Measurements from ENCODE around the gene CEP250.

The CEP250 gene

DNA sequence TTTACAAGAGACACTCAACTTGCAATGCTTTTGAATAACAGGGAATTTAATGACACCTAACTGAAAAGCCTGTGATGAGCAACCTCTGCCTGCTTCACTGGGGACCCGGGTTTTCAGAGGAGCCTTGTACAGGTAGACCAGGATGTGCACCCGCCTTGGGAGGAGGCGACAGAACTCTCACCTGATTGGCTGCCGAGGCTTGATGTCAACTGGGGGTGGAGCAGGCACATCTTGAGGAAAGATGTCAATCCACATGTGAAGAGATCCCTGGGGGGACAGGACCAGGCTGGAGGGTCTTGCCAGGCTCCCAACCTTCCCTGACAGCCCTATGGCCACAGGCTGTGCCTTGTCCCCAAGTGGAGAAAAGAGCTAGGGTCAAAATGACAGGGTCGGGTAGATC, 106.3 kb downstream of the CEP250 start:
- DNase-seq (ENCODE audit: low read depth, low spot score) = no peak

DNA sequence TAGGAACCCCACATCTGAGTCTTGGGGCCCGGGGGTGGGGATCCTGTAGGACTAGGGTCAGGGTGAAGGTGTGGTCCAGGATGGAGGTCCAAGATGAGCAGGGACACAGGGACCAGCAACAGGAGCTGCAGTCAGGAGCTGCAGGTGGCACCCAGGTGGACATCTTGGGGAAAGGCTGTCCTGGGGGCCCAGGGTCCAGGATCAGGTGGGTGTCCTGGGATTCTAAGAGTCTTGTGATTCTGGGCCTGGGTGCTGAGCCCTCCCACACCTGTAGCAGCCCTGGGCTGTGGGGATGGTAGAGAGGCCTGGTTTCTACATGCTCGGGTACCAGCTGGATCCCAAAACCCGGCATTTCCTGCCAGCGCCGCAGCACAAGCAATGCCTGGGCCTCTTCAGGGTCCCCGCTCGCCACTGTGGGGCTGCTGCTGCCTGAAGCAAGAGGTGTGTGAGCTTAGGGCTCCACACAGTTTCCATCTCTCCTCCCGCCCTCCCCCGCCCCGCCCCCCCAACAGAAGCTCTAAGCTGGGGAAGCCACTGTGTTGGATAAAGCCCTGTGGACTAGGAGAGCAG, 107.2 kb downstream of the CEP250 start:
- DNase-seq (ENCODE audit: low read depth, low spot score) = no peak

DNA sequence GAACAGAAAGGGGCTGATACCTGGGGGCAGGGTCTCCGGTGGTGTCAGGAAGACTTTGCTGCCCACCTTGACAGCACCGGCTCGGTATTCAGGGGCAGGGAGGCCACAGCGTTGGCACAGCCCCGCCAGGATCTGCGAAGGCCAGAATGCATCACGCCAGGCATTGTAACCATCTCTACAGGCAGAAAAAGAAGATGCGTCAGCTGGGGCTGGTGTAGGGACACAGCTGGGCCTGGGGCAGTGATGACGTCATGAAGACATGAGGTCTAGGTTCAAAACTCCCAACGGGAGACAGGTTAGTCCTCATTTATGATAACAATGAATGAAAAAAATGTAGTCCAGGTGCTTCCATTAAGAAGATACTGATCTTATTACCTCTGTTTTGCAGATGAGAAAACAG, 108.4 kb downstream of the CEP250 start:
- no peak for DNase-seq (ENCODE audit: low read depth, low spot score)

DNA sequence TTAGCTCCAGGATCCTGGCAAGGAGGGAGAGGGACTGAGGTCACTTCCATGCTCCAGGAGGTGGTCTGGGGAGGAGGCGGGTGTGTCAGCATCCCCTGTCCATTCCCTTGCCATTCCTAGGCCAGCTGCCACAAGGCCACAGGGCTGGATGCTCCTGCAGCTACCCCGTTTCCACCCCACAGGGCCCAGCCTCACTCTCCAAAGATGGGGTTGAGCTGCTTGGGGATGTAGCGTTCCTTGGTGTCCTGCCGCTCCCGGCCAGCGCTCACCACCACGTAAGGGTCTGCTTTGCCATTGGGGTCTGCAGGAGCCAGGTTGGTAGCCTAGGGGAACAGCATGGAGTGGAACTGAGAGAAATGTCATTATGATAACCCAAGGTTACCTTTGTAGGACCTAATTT, 109.5 kb downstream of the CEP250 start:
- DNase-seq (ENCODE audit: low read depth, low spot score) = no peak

DNA sequence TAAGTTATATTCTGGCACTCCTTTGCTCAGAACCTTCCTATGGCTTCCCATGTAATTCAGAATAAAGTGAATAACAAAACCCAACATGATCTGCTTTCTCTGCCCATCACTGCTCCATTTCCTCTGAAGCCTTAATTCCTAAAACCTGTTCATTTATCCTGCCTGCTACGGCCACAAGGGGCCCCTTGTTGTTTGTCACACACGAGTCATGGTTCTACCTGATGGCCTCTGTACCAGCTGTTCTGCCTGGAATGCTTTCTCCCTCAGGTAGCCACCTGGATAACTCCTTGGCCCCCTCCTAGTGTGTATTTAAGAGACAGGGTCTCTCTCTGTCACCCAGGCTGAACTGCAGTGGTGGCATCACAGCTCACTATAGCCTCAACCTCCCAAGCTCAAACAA, 113.2 kb downstream of the CEP250 start:
- peak; percentile 39 for DNase-seq (ENCODE audit: low read depth, low spot score)

Measured in ELF-1 (cell line).